GM19468 (cell line): ENCODE measurements around the gene MECP2.

ENCODE experiments used
- ATAC-seq: cut with Tn5 transposase; IDR thresholded peaks from one replicate; pipeline ENCODE4 v1.9.1; 2021; ENCODE audit warnings: mild to moderate bottlenecking, moderate library complexity, moderate number of reproducible peaks; ENCODE audit not compliant: unreplicated experiment; ENCODE audit errors: extremely low read depth

Gene MECP2

DNA sequence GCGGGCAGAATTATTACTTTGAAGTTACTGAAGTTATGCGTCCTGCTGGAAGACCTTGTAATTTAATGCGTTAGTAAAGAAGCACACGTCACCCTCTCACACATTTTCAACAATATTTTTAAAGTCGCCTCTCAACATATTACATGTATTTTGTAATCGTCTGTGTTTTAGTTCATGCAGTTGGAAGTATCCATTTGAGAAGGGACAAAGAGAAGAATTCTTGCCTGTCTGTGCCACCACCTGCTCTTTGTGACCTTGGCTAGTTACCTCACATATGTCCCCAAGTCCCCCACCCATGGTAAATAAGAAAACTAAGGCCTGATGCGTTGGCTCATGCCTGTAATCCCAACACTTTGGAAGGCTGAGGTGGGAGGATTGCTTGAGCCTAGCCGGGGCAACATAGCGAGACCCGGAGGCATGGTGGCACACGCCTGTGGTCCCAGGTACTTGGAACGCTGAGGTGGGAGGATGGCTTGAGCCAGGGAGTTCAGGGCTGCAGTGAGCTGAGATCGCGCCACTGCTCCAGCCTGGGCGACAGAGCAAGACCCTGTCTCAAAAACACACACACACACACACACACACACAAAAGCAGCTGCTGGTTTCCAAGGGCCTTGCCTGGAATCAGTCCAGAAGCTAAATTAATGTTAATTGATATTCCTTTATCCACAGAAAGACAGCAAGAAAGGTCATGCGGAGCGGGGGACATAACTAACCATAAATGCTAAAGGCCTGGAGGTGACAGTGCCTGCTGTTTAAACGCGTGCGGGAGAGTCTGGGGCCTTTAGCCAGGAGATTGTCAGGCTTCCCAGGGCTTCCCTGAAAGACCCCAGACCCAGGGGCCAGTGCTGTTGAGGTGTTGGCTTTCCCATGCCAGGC lies 124.2 kb downstream of the MECP2 start:
- no peak for ATAC-seq

DNA sequence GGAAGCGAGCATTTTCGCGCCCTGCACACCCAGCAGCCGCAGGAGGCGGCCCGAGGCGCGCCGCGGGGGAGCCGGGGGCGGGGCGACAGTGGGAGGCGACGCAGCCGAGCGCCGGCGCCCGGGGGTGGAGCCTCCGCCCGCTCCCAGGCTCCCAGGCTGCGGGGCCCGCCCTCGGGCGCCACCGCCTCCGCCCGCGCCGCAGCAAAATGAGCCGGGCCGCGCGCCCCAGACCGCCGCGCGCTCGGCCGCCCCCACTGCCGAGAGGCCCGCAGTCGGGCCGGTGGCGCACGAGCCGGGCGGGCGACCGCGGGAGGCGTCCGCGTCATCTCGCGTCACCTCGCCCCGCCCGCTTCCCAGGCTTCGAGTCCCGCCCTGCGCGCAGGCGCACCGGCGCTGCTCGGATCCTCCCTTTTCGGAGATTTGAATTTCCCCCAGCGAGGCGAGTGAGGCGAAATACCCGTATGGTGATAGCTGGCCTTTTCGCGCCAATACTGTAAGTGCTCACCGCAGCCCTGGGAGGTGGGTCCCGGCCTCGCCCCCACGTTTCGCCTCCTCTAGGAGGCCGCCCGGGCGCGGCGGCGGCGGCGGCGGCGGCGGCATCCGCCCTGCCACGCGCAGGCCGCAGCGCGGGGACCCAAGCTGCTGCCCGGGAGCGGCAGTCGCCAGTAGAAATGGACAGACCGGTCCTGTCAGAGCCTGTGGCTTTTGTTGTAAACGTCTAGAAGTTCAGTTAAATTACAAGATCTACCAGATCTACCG lies 125.0 kb downstream of the MECP2 start, which contains the start of gene TMEM187:
TMEM187 (plus strand) TSS at position 387 of the 759 bp plus-strand sequence. CDS start 9,309 bp downstream, outside the sequence.
- ATAC-seq, result peak; percentile 60
